GM18520 (cell line): ENCODE data around the gene IL19.

ENCODE experiments used
- ATAC-seq: cut with Tn5 transposase; IDR thresholded peaks from one replicate; pipeline ENCODE4 v1.9.1; 2021; ENCODE audit not compliant: unreplicated experiment

Gene IL19

DNA sequence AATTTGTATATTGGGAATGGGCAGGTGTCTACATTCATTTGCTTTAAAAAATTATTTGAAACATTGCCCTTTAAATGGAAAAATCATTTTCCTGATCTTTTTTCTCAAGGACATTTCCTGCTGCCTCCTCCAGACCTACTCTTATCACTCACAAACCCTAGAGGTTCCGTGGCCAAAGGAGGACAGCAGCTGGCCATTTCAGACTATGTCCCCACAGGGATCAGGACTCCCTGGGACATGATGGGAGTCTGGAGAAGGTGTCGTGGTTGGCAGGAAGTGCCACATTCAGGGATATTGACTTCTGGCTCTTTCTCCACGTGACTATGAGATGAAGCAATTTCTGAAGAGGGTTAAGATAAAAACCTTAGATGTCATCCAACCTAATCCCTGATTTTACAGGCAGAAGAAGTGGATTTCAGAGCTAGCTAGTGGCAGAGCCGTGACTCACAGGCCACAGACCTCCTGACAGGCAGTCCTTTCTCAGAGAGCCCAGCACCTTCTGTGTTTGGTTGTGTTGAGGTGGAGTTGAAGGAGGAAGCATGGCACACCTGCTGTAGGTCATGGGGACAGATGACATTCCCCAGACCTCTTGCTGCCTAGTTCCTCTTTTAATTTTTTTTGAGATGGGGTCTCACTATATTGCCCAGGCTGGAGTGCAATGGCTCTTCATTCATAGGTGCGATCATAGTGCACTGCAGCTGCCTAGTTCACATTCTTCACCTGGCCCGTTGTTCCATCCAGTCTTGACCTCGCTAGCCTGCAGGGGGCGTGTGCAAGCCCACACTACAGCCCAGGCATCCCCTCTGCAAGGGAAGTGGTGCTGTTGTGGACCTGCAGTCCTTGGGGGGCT is 27.2 kb downstream of the IL19 start:
- no peak for ATAC-seq

- ATAC-seq, result no peak
These were observed 27.9 kb downstream of the IL19 start for GRCh38 chr1:206798384-206798996.

GRCh38 chr1:206799311-206799710 is 28.7 kb downstream of the IL19 start:
- no peak for ATAC-seq

- no peak for ATAC-seq
These were observed 29.8 kb downstream of the IL19 start for GRCh38 chr1:206800411-206800810.

DNA sequence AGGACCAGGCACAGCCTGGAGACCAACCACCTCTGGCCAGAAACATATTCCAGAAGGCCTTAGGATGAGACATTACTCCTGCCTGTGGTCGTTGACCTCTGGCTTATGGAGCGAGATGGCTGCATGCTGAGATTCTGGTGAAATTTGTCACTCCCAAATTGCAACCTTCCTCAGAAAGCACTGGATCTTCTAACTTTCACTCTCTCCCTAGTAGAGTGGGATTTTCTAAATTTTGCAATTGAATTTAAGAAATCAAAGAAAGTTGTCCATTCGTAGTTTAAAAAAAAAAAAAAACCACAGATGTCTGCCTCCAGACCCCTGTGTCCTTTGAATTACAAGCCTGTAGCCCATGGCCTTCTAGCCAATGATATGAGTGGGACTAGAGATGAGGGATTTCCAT is 30.3 kb downstream of the IL19 start:
- ATAC-seq, result no peak

DNA sequence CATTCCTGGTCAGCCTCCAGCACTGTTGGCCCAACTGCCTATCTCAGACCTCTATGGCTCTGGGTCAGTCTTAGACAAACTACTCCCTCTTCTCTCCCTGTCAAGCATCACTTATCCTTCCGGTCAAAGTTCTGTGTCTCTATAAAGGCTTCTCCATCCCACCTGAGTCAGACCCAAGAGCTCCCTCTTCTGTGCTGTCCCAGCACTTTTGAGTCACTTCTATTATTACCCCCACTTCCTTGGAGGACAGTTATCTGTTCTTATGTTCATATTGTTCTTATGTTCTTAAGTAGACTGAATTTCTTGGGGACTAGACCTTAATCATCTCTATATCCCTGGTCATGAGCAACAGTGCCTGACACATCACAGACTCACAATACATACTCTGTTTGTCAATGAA is 30.9 kb downstream of the IL19 start:
- ATAC-seq, result no peak

GRCh38 chr1:206802401-206802800 is 31.8 kb downstream of the IL19 start:
- ATAC-seq, result no peak

GRCh38 chr1:206803221-206803730 is 32.7 kb downstream of the IL19 start:
- ATAC-seq, result peak; percentile 94

DNA sequence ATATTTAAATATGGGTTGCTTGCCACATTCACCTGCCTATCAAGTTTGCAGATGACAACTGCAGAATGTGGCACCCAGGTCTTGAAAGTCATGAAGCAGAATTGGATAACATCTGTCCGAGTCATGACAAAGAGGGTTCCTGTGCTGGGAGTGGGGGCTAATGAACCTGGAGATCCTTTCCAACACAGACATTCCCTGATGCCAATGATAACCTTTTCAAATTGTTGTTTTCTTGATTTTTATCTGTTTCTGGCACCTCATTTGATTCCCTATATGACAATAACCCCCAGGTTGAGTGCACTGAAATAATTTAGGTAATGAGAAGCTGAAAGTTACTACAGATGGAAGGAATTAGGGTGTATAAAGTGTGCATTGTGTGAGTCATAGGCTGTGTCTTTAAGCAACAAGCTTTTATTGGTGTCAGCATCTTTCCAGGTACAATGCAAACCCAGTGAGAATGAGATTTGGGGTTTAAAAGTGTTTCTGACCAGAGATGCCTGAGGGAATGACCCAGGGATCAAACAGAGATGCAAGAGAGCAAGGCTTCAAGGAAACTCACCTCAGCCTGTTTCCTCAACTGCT is 33.7 kb downstream of the IL19 start:
- ATAC-seq, result no peak

- no peak for ATAC-seq
These were observed 34.8 kb downstream of the IL19 start for GRCh38 chr1:206805357-206805756.

DNA sequence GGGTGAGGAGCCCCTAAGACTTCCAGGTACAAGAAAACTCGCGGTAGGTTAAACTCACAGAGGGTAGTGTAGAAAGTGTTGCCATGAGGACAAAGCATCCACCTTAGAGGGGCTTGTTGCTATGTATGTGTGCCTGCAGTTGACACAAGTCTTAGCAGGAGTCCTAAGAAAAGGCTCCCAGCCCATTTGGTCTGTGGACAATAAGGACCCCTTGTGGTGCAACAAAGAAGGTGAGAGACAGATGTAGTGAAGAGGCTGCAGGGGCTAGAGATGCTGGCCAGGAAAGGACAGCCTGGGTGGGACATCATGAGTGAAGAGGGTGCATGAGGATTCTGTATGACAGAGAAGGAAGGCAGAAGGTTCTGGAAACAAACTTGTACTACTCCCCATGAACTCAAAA is 38.0 kb downstream of the IL19 start:
- ATAC-seq, result no peak

- no peak for ATAC-seq
These were observed 39.0 kb downstream of the IL19 start for GRCh38 chr1:206809504-206810084.

- no peak for ATAC-seq
These were observed 41.9 kb downstream of the IL19 start for GRCh38 chr1:206812471-206812870.

- ATAC-seq, result no peak
These were observed 44.3 kb downstream of the IL19 start for GRCh38 chr1:206814716-206815341.

DNA sequence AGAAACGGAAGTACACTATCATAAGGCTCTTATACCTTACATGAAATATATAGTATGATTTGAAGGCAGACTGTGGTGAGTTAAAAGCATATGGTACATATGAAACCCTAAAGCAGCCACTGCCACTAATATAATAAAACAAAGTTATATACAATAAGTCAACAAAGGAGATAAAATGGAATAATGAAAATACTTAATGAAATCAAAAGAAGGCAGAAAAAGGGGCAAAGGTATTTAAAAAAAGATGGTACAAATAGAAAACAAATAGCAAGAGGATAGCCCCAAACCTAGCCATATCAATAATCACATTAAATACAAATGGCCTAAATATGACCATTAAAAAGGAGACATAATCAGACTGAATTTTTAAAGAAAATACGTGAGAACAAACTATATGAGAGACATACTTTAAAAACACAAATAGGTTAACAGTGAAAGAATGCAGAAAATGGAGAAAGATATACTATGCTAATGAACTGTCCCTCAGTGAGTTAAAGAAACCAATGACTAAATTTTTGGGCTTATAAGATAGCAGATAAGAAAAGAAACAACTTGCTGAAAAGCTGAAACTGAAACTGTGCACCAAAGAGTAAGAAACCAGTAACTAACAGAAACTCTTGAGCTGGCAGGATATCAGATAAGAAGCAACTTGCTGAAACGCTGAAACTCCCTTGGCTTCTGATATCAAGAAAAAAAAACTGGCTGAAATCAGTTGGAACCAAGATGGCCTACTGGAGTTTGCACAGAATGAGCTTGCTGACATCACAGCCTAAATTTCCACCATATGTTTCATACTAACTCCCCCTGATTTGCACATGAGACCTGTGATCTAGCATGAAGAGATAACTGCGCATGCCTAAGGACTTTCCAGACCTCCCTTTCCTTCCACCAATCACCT is 46.1 kb downstream of the IL19 start:
- peak; percentile 47 for ATAC-seq

- no peak for ATAC-seq
These were observed 50.9 kb downstream of the IL19 start for GRCh38 chr1:206821493-206821892.

- ATAC-seq, result no peak
These were observed 53.2 kb downstream of the IL19 start for GRCh38 chr1:206823727-206824126.

GRCh38 chr1:206824331-206824730 is 53.8 kb downstream of the IL19 start:
- ATAC-seq, result no peak

DNA sequence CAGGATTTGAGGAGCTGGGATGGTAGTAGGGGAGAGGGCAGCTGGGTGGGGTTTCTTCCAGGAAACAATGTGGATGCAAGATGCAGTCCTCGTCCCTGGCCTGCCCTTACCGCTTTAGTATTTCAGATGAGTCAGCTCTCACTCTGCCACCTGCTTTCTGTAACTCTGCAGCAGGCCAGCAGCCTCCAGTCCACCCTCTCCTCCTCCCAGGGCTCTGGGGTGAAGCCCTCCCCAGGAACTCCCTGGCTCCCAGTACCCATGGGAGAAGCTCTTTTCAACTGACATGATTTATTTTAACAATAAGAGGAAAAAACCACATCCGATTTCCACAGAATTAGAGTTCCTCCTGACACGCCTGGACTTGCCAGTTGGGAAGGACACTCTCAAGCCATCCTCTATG is 55.8 kb downstream of the IL19 start:
- no peak for ATAC-seq

GRCh38 chr1:206828061-206828460 is 57.5 kb downstream of the IL19 start:
- ATAC-seq, result no peak
